GM18870 (cell line): Measurements from ENCODE around the gene SCG5.

Source experiments
- ATAC-seq: cut with Tn5 transposase; IDR thresholded peaks from one replicate; pipeline ENCODE4 v1.9.1; 2021; ENCODE audit warnings: moderate library complexity; ENCODE audit not compliant: unreplicated experiment

Gene SCG5

DNA sequence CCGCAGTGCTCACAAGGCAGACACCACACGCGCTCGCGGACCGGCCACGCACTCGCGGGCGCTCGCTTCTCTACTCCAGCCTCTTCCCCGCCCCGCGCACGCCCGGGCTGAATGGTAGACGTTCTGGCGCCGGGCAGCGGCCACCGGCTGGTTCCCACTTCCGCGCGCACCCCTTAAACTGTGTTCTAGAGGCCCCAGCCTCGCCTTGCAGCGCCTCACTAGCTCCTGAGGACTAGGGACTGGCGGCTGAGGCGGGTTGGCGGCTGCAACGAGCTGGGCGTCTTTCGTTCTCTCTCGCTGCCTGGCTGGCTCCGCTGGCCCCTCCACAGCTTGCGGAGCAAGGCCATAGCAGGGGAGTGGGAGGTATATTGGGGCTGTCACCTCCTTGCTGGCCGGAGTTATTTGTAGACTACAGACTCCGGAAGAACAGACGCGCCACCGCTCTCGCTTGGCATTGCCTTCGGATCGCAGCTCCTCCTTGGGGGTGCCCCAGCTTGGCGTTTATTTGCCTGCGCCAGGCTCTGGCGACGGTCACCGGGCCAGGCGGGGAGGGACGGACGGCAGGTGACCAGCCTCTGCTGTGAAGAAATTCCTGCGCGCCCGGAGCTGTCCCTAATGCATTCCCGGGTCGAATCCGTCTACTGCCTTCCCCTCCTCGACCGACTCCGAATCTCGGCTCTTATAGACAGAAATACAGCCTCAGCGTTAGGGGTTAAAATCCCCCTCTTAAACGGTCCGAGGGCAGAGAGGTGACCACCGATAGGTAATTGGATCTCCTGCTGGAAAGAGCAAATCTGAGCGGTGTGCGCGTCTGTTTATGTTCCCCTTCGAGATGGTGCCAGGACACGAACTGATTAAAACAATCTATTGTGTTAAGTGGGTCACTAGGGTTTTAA lies 77.6 kb downstream of the SCG5 start:
- no peak for ATAC-seq

GRCh38 chr15:32721596-32721995 lies 80.1 kb downstream of the SCG5 start:
- ATAC-seq = no peak

DNA sequence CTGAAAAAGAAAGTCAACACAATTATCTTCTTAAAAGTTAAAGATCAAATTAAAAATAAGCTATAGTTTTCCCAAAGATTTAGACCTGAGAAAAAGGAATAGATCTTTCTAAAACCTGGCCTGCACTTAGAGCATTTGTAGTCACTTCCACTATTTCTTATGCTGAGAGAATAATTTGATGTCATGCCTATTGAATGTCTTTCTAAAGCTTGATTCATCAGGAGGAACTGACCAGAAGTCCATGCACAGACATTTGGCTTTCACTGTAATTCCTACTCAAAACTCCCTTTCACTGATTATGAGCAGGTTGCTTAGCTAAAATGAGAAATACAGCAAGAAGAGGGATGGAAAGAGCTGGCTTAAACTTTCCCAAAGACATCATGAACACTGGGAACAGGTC lies 80.6 kb downstream of the SCG5 start:
- ATAC-seq = no peak

GRCh38 chr15:32723171-32723948 lies 81.8 kb downstream of the SCG5 start:
- peak; percentile 94 for ATAC-seq

- no peak for ATAC-seq
Observed at GRCh38 chr15:32729700-32730395, 88.3 kb downstream of the SCG5 start.

DNA sequence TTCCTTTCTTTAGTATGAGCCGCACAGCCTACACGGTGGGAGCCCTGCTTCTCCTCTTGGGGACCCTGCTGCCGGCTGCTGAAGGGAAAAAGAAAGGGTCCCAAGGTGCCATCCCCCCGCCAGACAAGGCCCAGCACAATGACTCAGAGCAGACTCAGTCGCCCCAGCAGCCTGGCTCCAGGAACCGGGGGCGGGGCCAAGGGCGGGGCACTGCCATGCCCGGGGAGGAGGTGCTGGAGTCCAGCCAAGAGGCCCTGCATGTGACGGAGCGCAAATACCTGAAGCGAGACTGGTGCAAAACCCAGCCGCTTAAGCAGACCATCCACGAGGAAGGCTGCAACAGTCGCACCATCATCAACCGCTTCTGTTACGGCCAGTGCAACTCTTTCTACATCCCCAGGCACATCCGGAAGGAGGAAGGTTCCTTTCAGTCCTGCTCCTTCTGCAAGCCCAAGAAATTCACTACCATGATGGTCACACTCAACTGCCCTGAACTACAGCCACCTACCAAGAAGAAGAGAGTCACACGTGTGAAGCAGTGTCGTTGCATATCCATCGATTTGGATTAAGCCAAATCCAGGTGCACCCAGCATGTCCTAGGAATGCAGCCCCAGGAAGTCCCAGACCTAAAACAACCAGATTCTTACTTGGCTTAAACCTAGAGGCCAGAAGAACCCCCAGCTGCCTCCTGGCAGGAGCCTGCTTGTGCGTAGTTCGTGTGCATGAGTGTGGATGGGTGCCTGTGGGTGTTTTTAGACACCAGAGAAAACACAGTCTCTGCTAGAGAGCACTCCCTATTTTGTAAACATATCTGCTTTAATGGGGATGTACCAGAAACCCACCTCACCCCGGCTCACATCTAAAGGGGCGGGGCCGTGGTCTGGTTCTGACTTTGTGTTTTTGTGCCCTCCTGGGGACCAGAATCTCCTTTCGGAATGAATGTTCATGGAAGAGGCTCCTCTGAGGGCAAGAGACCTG lies 89.5 kb downstream of the SCG5 start:
- no peak for ATAC-seq

DNA sequence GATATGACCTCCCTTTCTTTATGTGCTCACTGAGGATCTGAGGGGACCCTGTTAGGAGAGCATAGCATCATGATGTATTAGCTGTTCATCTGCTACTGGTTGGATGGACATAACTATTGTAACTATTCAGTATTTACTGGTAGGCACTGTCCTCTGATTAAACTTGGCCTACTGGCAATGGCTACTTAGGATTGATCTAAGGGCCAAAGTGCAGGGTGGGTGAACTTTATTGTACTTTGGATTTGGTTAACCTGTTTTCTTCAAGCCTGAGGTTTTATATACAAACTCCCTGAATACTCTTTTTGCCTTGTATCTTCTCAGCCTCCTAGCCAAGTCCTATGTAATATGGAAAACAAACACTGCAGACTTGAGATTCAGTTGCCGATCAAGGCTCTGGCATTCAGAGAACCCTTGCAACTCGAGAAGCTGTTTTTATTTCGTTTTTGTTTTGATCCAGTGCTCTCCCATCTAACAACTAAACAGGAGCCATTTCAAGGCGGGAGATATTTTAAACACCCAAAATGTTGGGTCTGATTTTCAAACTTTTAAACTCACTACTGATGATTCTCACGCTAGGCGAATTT lies 91.2 kb downstream of the SCG5 start:
- no peak for ATAC-seq

DNA sequence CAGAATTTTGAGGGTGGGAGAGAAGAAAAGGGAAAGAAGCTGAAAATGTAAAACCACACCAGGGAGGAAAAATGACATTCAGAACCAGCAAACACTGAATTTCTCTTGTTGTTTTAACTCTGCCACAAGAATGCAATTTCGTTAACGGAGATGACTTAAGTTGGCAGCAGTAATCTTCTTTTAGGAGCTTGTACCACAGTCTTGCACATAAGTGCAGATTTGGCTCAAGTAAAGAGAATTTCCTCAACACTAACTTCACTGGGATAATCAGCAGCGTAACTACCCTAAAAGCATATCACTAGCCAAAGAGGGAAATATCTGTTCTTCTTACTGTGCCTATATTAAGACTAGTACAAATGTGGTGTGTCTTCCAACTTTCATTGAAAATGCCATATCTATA lies 91.8 kb downstream of the SCG5 start:
- ATAC-seq = no peak

DNA sequence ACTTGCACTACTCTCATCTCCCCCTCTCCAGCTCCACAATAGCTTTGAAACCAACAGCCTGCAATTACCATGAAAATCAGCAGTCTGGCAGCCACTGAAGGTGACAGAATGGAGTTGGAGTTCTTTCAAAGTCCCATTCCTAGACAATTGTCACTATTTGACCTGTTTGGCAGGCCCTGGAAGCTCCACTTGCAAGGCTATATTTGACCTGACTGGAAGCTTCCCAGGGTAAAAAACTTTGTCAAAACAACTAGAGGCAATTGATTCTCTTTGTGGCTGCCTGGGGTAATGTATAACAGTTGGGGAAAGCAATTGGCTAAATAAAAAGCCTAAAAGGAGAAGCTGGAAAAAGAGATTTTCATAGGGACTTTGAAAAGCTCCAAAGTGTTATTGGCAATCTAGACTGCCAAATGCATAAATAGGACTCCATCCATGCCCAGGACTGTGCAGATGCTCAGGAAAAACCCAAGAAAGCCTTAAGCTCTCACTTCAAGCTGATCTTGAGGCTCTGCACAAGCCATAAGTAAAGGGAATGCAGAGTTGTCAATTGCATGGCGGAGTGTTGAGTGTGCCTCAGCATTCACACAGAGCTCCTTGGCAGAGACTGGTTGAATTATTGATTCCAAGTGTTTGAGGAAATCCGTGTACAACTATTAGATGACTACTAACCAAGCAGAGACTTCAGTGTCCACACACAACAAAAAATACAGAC lies 94.6 kb downstream of the SCG5 start:
- no peak for ATAC-seq

DNA sequence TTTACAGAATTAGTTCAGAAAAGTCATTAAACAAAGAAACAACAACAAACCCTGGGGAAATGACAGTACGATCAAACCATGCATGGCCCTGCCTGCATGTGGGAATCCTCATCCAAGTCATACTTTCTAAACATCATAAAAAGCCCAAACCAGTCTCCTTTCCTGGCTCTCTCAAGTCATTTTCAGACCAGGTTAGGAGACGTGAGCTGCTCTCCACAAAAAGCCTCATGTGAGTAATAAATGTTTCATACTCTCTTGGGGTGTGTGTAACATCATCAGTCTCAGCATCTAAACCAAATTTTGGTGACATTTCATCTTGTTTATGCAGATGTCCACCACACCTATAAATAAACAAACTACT lies 95.2 kb downstream of the SCG5 start:
- ATAC-seq = no peak

DNA sequence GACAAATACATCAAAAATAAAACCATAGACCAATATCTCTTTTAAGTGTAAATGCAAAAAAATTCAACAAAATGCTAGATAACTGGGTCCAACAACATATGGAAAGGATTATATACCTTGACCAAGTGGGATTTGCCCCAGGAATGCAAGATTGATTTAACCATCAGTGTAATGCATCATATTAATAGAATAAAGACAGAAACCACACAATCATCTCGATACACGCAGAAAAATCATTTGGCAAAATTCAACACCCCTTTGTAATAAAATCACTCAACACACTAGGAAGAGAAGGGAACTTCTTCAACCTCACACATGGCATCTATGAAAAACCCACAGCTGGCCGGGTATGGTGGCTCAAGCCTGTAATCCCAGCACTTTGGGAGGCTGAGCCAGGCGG lies 95.8 kb downstream of the SCG5 start:
- no peak for ATAC-seq

GRCh38 chr15:32738666-32739065 lies 97.2 kb downstream of the SCG5 start:
- no peak for ATAC-seq

DNA sequence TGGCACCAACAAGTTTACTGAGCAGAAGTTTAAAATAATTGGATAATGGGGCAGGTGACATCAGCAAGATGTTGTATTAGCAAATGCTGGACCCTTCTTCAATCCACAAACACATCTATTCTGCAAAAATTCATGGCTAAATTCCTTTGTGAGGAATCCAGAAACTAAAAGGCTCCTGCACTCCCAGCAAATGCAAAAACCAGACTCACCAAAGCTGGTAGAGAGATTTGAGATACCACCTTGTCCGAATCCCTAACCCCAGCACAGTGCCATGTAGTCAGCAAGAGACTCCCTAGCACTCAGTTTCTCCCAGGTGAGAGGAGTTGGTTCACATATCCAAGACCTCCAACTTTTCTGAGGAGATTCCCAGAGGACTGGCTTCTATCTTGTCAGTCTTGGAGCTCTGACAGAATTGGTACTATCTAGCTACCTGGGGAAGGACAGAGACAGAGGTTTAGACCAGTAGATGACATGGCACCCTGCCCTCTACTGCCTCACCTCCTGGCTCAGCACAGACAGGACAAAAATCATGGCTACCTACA lies 98.1 kb downstream of the SCG5 start:
- no peak for ATAC-seq

DNA sequence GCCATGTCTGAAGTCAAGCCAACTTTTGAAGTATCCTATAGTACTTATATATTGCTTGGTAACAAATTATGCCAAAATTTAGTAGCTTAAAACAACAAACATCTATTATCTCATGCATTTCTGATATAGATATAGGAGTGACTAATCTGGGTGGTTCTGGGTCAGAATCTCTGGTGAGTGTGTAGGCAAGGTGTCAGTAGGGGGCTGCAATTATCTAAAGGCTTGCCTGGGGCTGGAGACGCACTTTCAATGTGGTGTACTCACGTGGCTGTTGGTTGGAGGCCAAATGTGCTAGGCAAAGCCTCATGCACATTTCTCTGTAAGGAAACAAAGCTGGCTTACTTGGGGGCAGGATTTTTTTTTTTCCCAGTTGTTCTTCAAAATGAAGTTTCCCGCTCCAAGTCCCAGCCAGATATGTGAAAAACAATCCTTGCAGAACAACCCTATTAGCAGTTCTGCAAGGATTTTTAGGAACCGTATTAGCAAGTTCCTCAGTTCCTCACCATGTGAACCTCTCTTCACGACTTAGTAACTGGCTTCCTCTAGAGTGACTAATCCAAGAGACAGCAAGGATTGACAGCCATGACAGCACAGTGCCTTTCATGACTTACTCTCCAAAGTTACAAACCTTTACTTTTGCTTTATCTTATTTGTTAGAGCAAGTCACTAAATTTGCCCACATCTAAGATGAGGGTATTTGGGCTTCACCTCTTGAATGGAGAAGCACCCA lies 102.1 kb downstream of the SCG5 start:
- ATAC-seq = no peak

- no peak for ATAC-seq
Observed at GRCh38 chr15:32746116-32746857, 104.8 kb downstream of the SCG5 start.
